BLaER1 treated with 17β-estradiol and CSF1 and Interleukin-3, amounts not matched to agents 10 nM and 100 nM (cell line): ENCODE data around the gene SP4.
A peak's percentile ranks its signal among the peaks of the same experiment; 100 is the strongest.

Source experiments
- H3K27ac ChIP-seq, 11 experiments: shearing (Covaris generic); formaldehyde crosslinking; 2 replicates each; pipeline ENCODE4 v1.8.1; 2022
- H3K27me3 ChIP-seq, 11 experiments: shearing (Covaris generic); formaldehyde crosslinking; 2 replicates each; pipeline ENCODE4 v1.8.1; 2022
- H3K36me3 ChIP-seq, 11 experiments: shearing (Covaris generic); formaldehyde crosslinking; 2 replicates each; pipeline ENCODE4 v1.8.1; 2022
- H3K4me1 ChIP-seq, 10 experiments: shearing (Covaris generic); formaldehyde crosslinking; 2 replicates each; pipeline ENCODE4 v1.8.1; 2022
- H3K4me2 ChIP-seq, 11 experiments: shearing (Covaris generic); formaldehyde crosslinking; 2 replicates each; pipeline ENCODE4 v1.8.1; 2022
- H3K4me3 ChIP-seq, 10 experiments: shearing (Covaris generic); formaldehyde crosslinking; 2 replicates each; pipeline ENCODE4 v1.8.1; 2022
- H3K9ac ChIP-seq, 11 experiments: shearing (Covaris generic); formaldehyde crosslinking; 2 replicates each; pipeline ENCODE4 v1.8.1; 2022
- H3K9me3 ChIP-seq, 11 experiments: shearing (Covaris generic); formaldehyde crosslinking; replicated peaks in 1 of 11; 2 replicates each; pipeline ENCODE4 v1.8.1; 2022
- H4K20me1 ChIP-seq, 11 experiments: shearing (Covaris generic); formaldehyde crosslinking; 2 replicates each; pipeline ENCODE4 v1.8.1; 2022
- Cebpa-rat ChIP-seq, 11 experiments: shearing (Covaris generic); IDR thresholded peaks; 2 replicates each; pipeline ENCODE4 v1.8.1; 2022

SP4 gene

DNA sequence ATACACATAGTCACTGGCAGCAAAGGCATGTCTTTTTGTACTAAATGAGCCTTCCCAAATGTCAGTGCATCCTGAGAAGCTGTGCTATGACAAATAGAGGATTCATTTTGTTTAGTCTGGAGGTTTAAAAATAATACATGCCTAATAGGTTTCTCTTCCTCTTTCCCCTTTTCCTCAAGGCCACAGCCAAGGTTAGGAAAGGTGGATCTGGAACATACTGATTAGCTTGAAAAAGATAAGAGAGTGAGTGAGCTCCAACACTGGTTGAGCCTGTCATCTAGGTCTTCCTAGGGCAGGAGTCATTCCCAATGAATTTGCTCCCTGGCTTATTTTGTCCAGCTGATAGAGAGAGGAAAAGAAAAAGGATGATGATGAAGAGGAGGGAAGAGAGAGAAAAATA, 14.4 kb upstream of the SP4 start:
- peaks cover 7 to 19% (median 16%) of the 10 kb centered on the region in 10 experiments; a peak in 16 of 20 replicates for H3K4me1 ChIP-seq
- H4K20me1 ChIP-seq = no peaks in the 10 kb centered on the region
- H3K27ac ChIP-seq = no peak overlapping the region
- H3K9ac ChIP-seq = no peak overlapping the region
- peak overlapping the region in 7 of 11 experiments; percentile 8 to 48 (median 15); a peak in 10 of 22 replicates for H3K4me2 ChIP-seq
- no peaks in the 10 kb centered on the region for H3K27me3 ChIP-seq
- H3K9me3 ChIP-seq = no peaks in the 10 kb centered on the region
- TF ChIP-seq Cebpa-rat (IDR thresholded peaks at IDR 0.05) = no peak
- H3K36me3 ChIP-seq = no peaks in the 10 kb centered on the region
- H3K4me3 ChIP-seq = no peak overlapping the region

DNA sequence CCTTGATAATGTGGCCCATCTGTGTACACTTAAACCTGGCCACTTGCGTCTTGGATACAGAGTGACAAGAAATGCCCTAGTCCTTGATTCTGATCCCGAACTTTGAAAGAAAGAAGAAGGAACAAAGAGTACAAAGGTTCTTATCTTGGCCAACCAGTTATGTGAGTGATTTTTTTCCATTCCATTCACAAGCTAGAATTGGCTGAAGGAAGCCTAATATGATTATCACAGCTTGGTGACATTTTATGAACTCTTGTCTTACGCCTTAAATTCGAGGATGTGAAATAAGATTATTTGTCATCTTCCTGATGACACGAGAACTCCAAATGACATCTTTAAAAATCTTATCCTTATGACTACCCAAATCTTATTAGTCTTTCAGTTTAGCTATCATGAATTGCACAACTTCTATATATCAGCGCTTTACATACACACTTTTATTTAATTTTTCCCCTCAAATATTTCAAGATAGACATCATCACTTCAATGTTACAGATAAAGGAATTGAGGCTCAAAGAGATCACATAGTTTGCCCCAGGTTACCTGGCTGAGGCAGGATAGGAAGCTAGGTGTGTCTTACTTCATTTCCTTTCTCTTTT, 13.0 kb upstream of the SP4 start:
- H4K20me1 ChIP-seq = no peaks in the 10 kb centered on the region
- H3K4me2 ChIP-seq = no peak overlapping the region
- H3K27me3 ChIP-seq = no peaks in the 10 kb centered on the region
- peaks cover 7 to 19% (median 16%) of the 10 kb centered on the region in 10 experiments; a peak in 16 of 20 replicates for H3K4me1 ChIP-seq
- no peak overlapping the region for H3K4me3 ChIP-seq
- H3K36me3 ChIP-seq = no peaks in the 10 kb centered on the region
- no peak overlapping the region for H3K27ac ChIP-seq
- no peaks in the 10 kb centered on the region for H3K9me3 ChIP-seq
- H3K9ac ChIP-seq = no peak overlapping the region
- TF ChIP-seq Cebpa-rat (IDR thresholded peaks at IDR 0.05) = no peak

DNA sequence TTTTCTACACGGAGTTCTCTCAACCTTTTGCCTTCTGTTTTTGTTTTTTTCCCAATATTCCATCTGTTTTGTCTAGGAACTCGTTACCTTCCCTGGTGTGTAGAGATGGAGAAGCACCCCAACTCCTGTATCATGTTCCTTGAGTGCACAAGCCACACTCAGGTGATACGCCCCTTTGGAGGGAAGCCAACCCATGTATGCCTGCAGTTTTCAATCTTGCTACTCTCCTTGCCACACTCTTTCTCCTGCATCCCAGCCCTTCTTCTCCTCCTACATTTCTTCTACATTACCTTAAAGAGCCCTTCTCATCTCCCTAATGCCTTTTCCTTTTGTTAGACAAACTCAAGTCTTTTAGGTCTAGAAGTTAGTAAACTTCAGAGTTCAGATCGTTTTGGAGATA, 10.2 kb upstream of the SP4 start:
- Histone ChIP-seq H4K20me1 (no peaks in the 10 kb centered on the region), H3K27me3 (no peaks in the 10 kb centered on the region), H3K4me1 (peaks cover 7 to 10% (median 9%) of the 10 kb centered on the region in 10 experiments; a peak in 15 of 20 replicates), H3K27ac (no peak overlapping the region), H3K4me3 (no peak overlapping the region), H3K36me3 (no peaks in the 10 kb centered on the region), H3K4me2 (no peak overlapping the region), H3K9ac (no peak overlapping the region), H3K9me3 (no peaks in the 10 kb centered on the region)
- no peak for TF ChIP-seq Cebpa-rat (IDR thresholded peaks at IDR 0.05)

DNA sequence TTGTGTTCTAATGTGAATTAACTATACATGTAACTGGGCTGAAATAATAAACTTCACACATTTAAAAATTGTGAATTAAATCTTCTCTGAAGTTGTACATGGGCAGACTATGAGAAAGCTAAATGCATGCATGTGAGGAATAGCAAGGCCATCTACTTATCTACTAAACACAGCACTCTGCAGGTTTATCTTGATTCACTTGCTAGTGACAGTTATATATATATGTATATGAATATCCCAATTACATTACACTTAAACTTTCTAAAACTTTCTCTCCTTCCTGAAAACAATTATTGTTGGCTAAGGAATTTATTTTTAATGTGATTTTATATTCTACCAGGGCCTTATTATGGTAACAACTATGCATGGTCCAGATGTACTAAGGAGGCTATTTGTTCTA, 5.1 kb upstream of the SP4 start:
- H4K20me1 ChIP-seq = no peaks in the 10 kb centered on the region
- H3K4me3 ChIP-seq = no peak overlapping the region
- H3K4me2 ChIP-seq = no peak overlapping the region
- no peaks in the 10 kb centered on the region for H3K9me3 ChIP-seq
- H3K4me1 ChIP-seq = peaks cover 8 to 10% (median 9%) of the 10 kb centered on the region in 10 experiments
- no peak overlapping the region for H3K27ac ChIP-seq
- no peaks in the 10 kb centered on the region for H3K36me3 ChIP-seq
- no peak overlapping the region for H3K9ac ChIP-seq
- no peak for TF ChIP-seq Cebpa-rat (IDR thresholded peaks at IDR 0.05)
- no peaks in the 10 kb centered on the region for H3K27me3 ChIP-seq

DNA sequence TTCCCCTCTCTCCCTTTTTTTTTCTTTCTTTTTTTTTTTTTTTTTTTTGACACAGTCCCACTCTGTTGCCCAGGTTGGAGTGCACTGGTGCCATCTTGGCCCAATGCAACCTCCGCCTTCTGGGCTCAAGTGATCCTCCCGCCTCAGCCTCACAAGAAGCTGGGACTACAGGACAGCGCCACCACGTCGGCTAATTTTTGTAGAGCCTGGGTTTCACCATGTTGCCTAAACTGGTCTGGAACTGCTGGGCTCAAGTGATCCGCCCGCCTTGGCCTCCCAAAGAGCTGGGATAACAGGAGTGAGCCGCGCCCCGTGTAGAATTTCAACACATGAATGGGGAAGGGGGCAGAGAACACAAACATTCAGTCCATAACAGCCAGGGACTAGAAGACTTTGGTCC, 2.6 kb upstream of the SP4 start:
- H3K4me3 ChIP-seq = no peak overlapping the region
- H3K27me3 ChIP-seq = no peaks in the 10 kb centered on the region
- no peak overlapping the region for H3K27ac ChIP-seq
- H4K20me1 ChIP-seq = peaks cover 0 to 6% (median 0%) of the 10 kb centered on the region in 11 experiments; a peak in 5 of 22 replicates
- H3K4me1 ChIP-seq = peaks cover 17 to 27% (median 26%) of the 10 kb centered on the region in 10 experiments
- no peaks in the 10 kb centered on the region for H3K9me3 ChIP-seq
- no peak for TF ChIP-seq Cebpa-rat (IDR thresholded peaks at IDR 0.05)
- peaks cover 0 to 11% (median 5%) of the 10 kb centered on the region in 11 experiments; a peak in 7 of 22 replicates for H3K36me3 ChIP-seq
- H3K9ac ChIP-seq = no peak overlapping the region
- H3K4me2 ChIP-seq = no peak overlapping the region

DNA sequence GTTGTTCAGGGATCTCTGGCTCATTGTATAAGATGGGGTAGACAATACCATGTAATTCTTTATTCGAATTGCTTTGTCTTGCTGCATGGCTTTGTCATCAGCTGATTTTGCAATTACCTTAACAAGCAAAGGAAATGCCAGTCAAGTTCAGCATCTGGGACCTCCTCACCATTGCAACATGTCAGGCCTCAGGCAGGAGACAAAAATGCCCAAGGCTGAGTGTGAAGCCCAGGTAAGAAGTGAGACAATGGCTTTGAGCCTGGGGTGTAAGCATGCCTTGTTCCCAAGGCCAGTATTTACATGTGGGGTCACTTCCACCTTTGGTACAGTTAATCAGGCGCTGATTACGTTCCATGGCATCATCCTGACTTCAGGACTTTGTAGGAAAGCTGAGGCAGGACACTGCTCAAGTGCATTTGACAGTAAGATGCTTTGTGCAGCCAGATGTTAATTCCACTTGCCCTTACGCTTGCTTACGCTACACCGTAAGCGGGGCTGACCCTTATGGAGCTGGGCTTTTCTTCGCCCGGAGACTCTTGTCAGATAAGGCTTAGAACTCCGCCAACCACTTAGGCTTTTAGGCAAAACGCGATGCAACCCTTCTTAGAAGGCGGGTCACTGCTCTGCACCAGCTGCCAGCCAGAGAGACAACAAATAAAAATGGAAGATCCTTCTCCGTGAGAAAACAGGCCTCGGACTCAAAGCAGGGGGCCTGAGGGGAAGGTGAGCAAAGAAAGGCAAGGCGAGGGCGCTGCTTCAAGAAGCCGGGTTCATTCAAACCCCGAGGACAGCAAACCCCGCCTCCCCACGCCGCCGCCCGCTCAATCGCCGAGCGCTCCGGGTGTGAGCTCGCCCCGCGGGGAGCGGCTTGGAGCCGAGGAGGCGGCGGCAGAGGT, 1.3 kb upstream of the SP4 start:
- Histone ChIP-seq H3K27ac (peak overlapping the region in 10 of 11 experiments; percentile 59 to 99 (median 94); a peak in 21 of 22 replicates), H4K20me1 (peaks cover 0 to 10% (median 0%) of the 10 kb centered on the region in 11 experiments; a peak in 5 of 22 replicates), H3K27me3 (no peaks in the 10 kb centered on the region), H3K4me2 (peak overlapping the region; percentile 71 to 96 (median 87)), H3K9ac (peak overlapping the region; percentile 46 to 99 (median 95)), H3K9me3 (no peaks in the 10 kb centered on the region), H3K4me1 (peaks cover 29 to 38% (median 37%) of the 10 kb centered on the region in 10 experiments), H3K36me3 (peaks cover 0 to 13% (median 5%) of the 10 kb centered on the region in 11 experiments; a peak in 7 of 22 replicates), H3K4me3 (peak overlapping the region; percentile 51 to 85 (median 66))
- TF ChIP-seq Cebpa-rat (IDR thresholded peaks at IDR 0.05) = no peak

DNA sequence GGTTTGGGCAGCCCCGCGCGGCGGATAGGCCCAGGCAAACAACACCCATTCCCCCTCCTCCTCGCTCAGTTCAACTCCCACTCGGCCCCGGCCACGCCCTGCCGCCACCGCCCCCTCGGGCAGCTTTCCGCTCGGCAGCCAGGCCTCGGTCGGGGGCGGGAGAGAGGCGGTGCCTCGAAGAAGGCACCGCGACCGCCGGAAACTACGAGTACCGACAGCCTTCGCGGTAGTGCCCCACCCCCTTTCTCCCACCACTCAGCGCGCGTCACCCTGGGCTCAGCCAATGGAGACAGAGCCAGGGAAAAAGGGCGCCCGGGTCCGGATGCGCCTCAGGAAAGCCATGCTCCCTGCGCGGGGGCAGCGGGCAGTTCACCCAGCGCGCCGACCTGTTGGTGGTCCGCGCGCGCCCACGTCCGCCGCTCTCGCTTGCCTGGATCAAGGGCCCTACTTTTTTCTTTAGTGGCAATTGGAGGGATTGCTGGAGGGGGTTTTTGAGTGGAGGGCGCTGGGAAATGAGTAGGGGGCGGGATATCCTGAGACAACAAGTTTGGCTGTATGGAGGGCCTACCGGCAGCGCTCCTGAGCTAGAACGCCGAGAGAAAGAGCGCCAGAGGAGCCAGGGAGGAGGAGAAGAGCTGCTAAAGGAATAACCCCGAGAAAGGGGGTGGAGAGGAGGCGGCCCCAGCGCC, 557 bp upstream of the SP4 start:
- Histone ChIP-seq H3K27ac (peak overlapping the region; percentile 72 to 99 (median 95); a peak in 21 of 22 replicates), H3K4me2 (peak overlapping the region; percentile 64 to 96 (median 87)), H3K9me3 (no peaks in the 10 kb centered on the region), H4K20me1 (peaks cover 0 to 10% (median 0%) of the 10 kb centered on the region in 11 experiments; a peak in 5 of 22 replicates), H3K27me3 (no peaks in the 10 kb centered on the region), H3K9ac (peak overlapping the region; percentile 85 to 99 (median 95)), H3K4me3 (peak overlapping the region; percentile 70 to 90 (median 78)), H3K36me3 (peaks cover 0 to 13% (median 5%) of the 10 kb centered on the region in 11 experiments; a peak in 7 of 22 replicates), H3K4me1 (peaks cover 35 to 46% (median 45%) of the 10 kb centered on the region in 10 experiments)
- TF ChIP-seq Cebpa-rat (IDR thresholded peaks at IDR 0.05) = no peak

DNA sequence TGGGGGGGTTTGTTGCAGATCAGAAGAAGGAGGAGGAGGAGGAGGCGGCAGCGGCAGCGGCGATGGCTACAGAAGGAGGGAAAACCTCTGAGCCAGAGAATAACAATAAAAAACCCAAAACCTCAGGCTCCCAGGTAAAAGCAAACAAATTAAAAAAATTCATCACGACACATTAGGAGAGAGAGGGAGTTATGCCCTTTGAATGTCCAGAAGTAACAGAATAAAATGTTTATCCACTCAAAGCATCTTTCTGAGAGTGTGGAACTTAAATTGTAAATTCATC, 717 bp downstream of the SP4 start:
- Histone ChIP-seq H4K20me1 (peaks cover 0 to 19% (median 0%) of the 10 kb centered on the region in 11 experiments; a peak in 5 of 22 replicates), H3K4me1 (peaks cover 41 to 56% (median 52%) of the 10 kb centered on the region in 10 experiments), H3K27ac (peak overlapping the region; percentile 72 to 99 (median 95); a peak in 21 of 22 replicates), H3K9ac (peak overlapping the region; percentile 85 to 99 (median 95)), H3K4me2 (peak overlapping the region; percentile 73 to 93 (median 83)), H3K27me3 (no peaks in the 10 kb centered on the region), H3K9me3 (no peaks in the 10 kb centered on the region; a peak in 1 of 22 replicates), H3K36me3 (peaks cover 0 to 25% (median 7%) of the 10 kb centered on the region in 11 experiments; a peak in 11 of 22 replicates), H3K4me3 (peak overlapping the region; percentile 70 to 90 (median 78))
- TF ChIP-seq Cebpa-rat (IDR thresholded peaks at IDR 0.05) = no peak
